Measurements from ENCODE around the gene CYFIP2. TPM values are rescaled to one million over a fixed set of nuclear protein-coding genes. Genes with fewer than 3 reads are reported as not detected.

The CYFIP2 gene
- total RNA-seq, 4 donors from 2014 or later = 11.3 to 51.5 (median 13.6) TPM

DNA sequence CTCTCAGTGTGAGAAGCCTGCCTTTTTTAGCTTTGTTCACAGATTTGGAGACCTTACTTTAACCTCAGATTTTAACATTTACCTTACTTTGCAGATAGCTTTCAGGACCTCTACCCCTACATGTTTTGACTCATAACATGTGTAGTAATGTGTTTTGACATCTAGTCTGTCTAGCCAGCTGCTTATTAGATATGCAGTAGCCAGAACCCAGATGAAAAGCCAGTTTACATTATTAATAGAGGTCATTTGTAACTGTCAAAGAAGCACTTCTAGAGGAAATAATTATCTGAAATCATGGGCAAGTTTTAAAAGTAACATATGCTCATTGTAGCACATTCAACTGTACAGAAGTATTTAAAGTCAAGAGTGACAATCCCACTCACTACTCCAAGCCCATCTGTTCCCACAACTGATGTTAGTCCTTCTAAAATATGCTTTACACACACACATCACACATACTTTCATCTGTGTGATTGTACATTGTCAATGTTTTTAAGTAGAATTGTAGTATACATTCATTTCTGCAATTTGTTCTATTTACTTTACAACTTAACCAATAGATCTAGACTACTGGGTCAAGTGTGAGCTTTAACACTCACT, 122.3 kb downstream of the CYFIP2 start:
- Histone ChIP-seq H3K27me3 (no peaks in the 10 kb centered on the region), H3K4me1 (peaks cover 5 to 7% of the 10 kb centered on the region in 2 donors), H3K9me3 (no peaks in the 10 kb centered on the region), H3K36me3 (no peaks in the 10 kb centered on the region), H3K4me3 (no peak overlapping the region), H3K27ac (peak overlapping the region; percentile 87 to 88)
- intact Hi-C loops (cut with DNase I; ENCODE audit: low total_unique reads) = loop anchor here (10.0 kb wide), 1 partner anchor 87 kb away; no protein-coding TSS in a partner anchor
- no peak for TF ChIP-seq POLR2A (IDR thresholded peaks at IDR 0.05)
- TF ChIP-seq, protein P1, sequence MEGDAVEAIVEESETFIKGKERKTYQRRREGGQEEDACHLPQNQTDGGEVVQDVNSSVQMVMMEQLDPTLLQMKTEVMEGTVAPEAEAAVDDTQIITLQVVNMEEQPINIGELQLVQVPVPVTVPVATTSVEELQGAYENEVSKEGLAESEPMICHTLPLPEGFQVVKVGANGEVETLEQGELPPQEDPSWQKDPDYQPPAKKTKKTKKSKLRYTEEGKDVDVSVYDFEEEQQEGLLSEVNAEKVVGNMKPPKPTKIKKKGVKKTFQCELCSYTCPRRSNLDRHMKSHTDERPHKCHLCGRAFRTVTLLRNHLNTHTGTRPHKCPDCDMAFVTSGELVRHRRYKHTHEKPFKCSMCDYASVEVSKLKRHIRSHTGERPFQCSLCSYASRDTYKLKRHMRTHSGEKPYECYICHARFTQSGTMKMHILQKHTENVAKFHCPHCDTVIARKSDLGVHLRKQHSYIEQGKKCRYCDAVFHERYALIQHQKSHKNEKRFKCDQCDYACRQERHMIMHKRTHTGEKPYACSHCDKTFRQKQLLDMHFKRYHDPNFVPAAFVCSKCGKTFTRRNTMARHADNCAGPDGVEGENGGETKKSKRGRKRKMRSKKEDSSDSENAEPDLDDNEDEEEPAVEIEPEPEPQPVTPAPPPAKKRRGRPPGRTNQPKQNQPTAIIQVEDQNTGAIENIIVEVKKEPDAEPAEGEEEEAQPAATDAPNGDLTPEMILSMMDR (IDR thresholded peaks at IDR 0.05) = no peak
- DNase-seq = no peak

DNA sequence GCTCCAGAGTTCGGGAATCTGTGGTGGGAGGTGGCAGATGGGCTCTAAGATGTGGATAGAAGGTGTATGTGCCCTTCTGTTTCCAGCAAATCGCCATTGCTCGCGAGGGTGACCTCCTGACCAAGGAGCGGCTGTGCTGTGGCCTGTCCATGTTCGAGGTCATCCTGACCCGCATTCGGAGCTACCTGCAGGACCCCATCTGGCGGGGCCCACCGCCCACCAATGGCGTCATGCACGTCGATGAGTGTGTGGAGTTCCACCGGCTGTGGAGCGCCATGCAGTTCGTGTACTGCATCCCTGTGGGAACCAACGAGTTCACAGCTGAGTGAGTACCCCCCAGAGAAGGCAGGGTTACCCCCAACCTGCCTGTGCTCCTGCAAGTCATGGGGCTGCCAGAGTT, 123.2 kb downstream of the CYFIP2 start:
- no peak overlapping the region for H3K27ac ChIP-seq
- H3K9me3 ChIP-seq = no peaks in the 10 kb centered on the region
- H3K27me3 ChIP-seq = no peaks in the 10 kb centered on the region
- H3K36me3 ChIP-seq = no peaks in the 10 kb centered on the region
- no peak for DNase-seq
- H3K4me3 ChIP-seq = no peak overlapping the region
- intact Hi-C loops (cut with DNase I; ENCODE audit: low total_unique reads) = loop anchor here (10.0 kb wide), 1 partner anchor 86 kb away; no protein-coding TSS in a partner anchor
- peaks cover 4 to 7% of the 10 kb centered on the region in 2 donors for H3K4me1 ChIP-seq
- TF ChIP-seq, protein P1 (IDR thresholded peaks at IDR 0.05) = no peak
- no peak for TF ChIP-seq POLR2A (IDR thresholded peaks at IDR 0.05)

DNA sequence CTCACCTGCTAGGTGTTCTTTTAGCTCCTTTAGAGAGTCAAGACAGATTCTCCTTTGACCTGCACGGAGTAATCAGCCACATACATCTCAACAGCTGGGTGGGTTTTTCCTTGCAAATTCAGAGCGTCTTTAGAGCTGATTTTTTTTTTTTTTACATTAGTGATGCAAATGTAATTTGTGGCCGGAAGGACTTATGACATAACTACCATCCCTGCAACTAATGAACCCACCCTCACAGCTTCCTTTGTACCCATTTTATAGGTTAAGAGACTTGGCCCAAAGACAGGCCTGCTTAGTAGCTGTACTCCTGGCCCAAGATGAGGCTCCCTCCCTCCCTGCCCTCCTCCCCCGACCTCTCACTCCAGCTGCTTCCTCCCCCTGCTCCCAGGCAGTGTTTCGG, 124.2 kb downstream of the CYFIP2 start:
- H3K27ac ChIP-seq = peak overlapping the region; percentile 20 to 28
- TF ChIP-seq POLR2A (IDR thresholded peaks at IDR 0.05) = no peak
- TF ChIP-seq, protein P1 (IDR thresholded peaks at IDR 0.05) = no peak
- no peaks in the 10 kb centered on the region for H3K36me3 ChIP-seq
- no peaks in the 10 kb centered on the region for H3K27me3 ChIP-seq
- no peaks in the 10 kb centered on the region for H3K9me3 ChIP-seq
- no peak for DNase-seq
- no peak overlapping the region for H3K4me3 ChIP-seq
- intact Hi-C loops (cut with DNase I; ENCODE audit: low total_unique reads) = no loop called here
- peaks cover 0 to 7% of the 10 kb centered on the region in 2 donors for H3K4me1 ChIP-seq

DNA sequence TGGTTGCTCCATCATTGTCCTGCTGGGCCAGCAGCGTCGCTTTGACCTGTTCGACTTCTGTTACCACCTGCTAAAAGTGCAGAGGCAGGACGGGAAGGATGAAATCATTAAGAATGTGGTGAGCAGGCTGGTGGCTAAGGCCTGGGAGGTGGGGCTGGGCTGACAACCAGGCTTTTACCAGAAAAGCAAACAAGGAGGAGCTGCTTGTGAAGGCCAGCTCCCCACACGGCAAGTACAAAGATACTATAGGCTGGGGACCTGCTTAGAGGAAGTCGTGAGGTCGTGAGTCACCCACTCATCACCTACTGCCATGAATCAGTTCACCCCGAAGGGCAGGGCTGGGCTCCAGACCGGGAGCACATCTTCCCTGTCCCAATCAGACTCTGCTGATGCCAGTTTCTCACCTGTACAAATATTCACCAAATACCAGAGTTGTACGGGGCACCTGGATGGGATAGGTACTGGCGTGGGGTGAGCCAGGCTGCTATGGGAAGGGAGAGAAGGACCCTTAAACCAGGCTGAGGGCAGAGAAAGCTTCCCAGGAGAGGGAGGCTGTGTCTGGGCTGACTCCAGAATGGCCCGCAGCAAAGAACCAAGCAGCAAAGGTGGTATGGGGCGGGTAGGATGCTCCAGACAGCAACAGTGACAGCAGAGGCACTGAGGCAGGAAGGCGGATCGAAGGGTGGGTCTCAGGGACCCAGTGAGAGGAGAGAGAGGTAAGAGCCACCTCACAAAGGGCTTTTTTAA, 124.8 kb downstream of the CYFIP2 start:
- no peaks in the 10 kb centered on the region for H3K9me3 ChIP-seq
- H3K27ac ChIP-seq = peak overlapping the region; percentile 20 to 28
- no peak overlapping the region for H3K4me3 ChIP-seq
- intact Hi-C loops (cut with DNase I; ENCODE audit: low total_unique reads) = no loop called here
- H3K36me3 ChIP-seq = no peaks in the 10 kb centered on the region
- peak in 1 of 2 donors; percentile 36 for DNase-seq
- TF ChIP-seq POLR2A (IDR thresholded peaks at IDR 0.05) = no peak
- TF ChIP-seq, protein P1 (IDR thresholded peaks at IDR 0.05) = no peak
- peaks cover 0 to 7% of the 10 kb centered on the region in 2 donors for H3K4me1 ChIP-seq
- H3K27me3 ChIP-seq = no peaks in the 10 kb centered on the region

DNA sequence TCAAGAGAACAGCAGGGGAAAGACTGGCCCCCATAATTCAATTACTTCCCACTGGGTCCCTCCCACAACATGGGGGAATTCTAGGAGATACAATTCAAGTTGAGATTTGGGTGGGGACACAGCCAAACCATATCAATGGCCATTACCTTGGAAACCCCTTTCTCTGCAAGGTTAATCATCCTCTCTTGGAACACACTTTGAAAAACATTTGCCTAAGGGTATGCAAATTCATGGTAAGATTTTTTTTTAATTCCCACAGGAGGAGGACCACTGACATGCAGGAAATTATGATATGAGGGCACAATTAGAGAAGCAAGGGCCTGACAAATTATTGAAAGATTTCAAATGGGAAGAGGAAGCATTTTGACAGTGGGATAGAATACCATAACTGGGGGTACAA, 132.4 kb downstream of the CYFIP2 start:
- Histone ChIP-seq H3K4me1 (no peaks in the 10 kb centered on the region), H3K27ac (no peak overlapping the region), H3K9me3 (no peaks in the 10 kb centered on the region), H3K36me3 (no peaks in the 10 kb centered on the region), H3K27me3 (no peaks in the 10 kb centered on the region), H3K4me3 (no peak overlapping the region)
- no peak for DNase-seq
- TF ChIP-seq, protein P1 (IDR thresholded peaks at IDR 0.05) = no peak
- no peak for TF ChIP-seq POLR2A (IDR thresholded peaks at IDR 0.05)
- intact Hi-C loops (cut with DNase I; ENCODE audit: low total_unique reads) = no loop called here

All from uterus (tissue), 4 donors.